Measurements from ENCODE around the gene PLA2G3.
"Not testable (repeated sequence)": the region's sequence is repeated elsewhere in the genome, so short reads cannot be mapped to it uniquely, and the experiment has no call there.

The PLA2G3 gene

GRCh38 chr22:31099841-31100761, 40.2 kb downstream of the PLA2G3 start:
- DNase-seq (ENCODE audit: low read depth), result no peak

- DNase-seq (ENCODE audit: low read depth), result no peak
Observed at GRCh38 chr22:31099386-31099785, 40.9 kb downstream of the PLA2G3 start.

DNA sequence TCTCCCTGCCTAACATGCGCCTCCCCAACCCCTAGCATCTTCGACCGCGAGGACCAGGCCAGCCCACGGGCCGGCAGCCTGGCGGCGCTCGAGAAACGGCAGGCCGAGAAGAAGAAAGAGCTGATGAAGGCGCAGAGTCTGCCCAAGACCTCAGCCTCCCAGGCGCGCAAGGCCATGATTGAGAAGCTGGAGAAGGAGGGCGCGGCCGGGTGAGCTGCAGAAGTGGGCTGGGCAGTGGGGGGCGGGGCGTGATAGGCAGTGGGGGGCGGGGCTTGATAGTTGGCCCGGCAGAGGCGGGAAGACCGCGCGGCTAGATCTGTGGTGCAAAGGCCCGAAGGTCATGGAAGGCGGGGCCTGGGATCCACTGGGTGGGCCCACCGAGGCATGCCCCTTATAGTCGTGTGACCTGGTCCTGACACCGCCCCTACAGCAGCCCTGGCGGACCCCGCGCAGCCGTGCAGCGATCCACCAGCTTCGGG, 41.6 kb downstream of the PLA2G3 start:
- no peak for DNase-seq (ENCODE audit: low read depth)

- DNase-seq (ENCODE audit: low read depth), result no peak
Observed at GRCh38 chr22:31097941-31098631, 42.2 kb downstream of the PLA2G3 start.

GRCh38 chr22:31097539-31097938, 42.8 kb downstream of the PLA2G3 start:
- DNase-seq (ENCODE audit: low read depth), result not testable (repeated sequence)

DNA sequence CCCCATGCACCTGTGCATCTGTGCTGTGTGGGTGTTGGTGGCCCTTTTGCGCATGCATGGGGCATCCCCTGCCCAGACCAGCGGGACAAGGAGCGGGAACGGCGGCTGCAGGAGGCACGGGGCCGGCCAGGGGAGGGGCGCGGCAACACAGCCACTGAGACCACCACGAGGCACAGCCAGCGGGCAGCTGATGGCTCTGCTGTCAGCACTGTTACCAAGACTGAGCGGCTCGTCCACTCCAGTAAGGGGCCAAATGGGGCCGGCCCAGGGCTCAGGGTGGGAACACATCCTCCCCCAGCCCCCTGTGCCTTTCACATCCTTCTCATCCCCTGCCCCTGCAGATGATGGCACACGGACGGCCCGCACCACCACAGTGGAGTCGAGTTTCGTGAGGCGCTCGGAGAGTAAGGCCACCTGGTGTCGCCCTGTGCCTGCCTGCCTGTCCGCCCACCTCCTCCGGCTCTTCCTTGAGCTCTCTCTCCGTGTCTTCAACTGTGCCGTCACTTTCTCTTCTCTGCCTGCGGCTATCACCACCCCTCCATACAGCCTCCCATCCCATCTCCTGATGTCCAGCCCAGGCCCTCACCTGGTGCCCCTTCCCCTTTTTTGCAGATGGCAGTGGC, 43.5 kb downstream of the PLA2G3 start:
- DNase-seq (ENCODE audit: low read depth), result no peak

DNA sequence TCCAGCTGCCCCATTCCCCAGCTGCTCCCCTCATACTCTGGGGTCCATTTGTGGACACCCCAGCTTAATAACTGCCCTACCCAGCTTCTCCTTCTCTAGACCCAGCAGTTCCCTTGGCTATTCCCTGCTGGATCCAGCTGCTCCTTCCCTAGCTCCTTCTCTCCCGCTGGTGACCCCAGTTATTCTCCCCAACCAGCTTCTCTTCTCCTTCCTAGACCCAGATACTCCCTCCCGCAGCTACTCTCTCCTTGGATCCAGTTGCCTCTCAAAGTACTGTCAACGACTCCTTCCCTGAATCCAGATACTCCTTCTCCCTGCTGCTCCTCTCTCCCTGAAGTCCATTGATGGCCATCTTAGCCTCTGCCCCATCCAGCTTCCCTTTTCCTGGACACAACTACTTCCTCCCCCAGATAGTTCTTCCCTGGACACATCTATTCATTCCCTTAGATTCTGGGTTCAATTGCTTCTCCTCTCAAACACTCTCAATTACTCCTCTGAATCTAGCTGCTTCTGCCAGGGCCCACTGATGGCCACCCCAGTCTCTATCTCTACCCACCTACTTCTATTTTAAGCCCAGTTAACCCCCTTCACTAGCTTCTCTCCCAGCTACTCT, 44.6 kb downstream of the PLA2G3 start:
- no peak for DNase-seq (ENCODE audit: low read depth)

- no peak for DNase-seq (ENCODE audit: low read depth)
Observed at GRCh38 chr22:31094741-31095140, 45.6 kb downstream of the PLA2G3 start.

DNA sequence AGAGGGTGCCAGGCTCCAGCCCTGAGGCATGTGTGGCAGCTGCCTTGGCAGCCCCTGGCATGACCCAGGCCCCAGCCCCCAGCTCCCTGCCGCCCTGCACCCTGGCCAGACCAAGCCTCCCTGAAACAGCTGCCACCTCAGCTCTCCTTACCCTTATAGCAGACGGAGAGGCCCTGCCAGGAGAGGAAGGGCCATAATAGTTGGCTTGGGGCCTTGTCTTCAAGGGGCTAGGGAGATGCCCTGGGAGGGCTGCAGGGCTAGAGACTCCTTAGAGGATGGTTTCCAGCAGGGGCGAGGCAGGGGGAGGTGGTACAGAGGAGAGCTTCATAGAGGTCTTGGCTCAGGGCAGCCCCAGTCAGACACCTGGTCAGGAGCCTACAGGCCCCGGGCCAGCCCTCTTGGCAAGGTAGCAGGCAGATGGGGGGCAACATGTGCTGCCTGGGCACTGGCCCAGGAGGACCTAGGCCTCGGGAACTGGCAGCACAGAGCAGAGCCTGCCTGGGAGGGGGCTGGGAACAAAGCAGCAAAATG, 46.2 kb downstream of the PLA2G3 start:
- DNase-seq (ENCODE audit: low read depth), result no peak

DNA sequence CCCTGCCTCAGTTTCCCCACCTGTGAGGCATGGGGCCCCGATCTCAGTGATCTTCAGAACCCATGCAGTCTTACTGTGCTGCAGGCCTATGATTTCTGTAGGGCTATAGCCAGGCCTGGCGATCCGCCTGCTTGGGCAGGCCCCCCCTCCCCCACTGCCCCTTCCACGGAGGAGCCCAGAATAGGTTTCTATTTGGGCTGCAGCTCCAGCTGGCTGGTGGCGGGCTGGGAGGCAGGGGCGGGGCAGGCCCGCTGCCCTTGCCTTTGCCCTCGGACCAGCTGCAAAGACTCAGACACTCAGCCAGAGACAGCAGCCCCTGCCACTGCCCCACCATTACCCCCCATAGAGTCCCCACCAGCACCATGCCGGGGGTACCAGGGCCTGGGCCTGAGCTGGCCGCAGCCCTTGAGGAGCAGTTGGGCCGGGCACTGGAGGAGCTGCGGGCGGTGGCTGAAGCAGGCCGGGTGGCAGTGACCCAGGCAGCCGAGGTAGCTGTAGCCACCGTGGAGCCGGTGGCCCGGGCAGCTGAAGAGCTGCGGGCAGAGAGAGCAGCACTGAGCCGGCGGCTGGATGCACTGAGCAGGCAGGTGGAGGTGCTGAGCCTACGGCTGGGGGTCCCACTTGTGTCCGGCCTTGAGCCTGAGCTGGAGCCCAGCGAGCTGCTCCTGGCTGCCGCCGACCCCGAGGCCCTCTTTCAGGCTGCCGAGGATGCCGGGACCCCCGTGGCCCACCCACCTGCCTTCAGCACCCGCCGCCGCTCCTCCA, 47.0 kb downstream of the PLA2G3 start:
- DNase-seq (ENCODE audit: low read depth), result no peak

DNA sequence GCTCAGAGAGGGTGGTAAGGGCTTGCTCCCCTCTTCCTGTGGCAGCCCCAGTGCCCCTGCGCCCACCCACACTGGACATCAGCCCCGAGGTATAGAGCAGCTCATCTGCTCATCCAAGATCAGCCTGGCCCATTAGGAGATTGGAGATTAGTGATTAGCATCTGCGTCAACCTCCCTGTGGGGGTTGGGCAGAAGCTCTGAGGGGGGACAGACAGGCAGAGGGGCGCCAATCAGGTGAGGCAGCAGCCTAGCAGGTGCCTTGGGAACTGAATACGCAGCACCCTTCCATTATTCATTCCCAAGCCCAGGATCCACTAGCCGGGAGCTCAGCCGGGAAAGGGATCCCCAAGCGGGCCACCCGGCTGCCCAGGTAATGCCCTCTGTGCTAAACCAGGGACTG, 48.1 kb downstream of the PLA2G3 start:
- no peak for DNase-seq (ENCODE audit: low read depth)

DNA sequence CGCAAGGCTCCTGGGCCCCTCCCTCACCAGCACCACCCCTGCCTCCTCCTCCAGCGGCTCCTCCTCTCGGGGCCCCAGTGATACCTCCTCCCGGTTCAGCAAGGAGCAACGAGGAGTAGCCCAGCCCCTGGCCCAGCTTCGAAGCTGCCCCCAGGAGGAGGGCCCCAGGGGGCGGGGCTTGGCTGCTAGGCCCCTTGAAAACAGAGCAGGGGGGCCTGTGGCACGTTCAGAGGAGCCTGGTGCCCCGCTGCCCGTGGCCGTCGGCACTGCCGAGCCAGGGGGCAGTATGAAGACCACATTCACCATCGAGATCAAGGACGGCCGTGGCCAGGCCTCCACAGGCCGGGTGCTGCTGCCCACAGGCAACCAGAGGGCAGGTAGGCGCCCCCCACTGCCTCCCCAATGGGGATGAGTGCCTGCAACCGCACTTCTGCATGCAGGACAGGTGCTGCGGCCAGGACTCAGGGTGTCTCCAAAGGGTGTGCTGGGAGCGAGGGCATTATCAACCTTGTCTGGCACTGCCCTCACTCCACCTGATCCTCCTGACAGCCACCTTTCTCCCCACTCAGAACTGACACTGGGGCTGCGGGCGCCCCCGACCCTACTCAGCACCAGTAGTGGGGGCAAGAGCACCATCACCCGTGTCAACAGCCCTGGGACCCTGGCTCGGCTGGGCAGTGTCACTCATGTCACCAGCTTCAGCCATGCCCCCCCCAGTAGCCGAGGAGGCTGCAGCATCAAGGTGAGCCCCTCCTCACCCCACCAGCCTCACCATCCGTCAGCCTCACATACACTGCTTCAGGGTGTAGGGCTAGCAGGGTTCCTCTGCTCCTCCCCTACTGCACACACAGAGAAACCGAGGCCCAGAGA, 49.0 kb downstream of the PLA2G3 start:
- DNase-seq (ENCODE audit: low read depth), result no peak

GRCh38 chr22:31090217-31091085, 49.9 kb downstream of the PLA2G3 start:
- DNase-seq (ENCODE audit: low read depth), result no peak

DNA sequence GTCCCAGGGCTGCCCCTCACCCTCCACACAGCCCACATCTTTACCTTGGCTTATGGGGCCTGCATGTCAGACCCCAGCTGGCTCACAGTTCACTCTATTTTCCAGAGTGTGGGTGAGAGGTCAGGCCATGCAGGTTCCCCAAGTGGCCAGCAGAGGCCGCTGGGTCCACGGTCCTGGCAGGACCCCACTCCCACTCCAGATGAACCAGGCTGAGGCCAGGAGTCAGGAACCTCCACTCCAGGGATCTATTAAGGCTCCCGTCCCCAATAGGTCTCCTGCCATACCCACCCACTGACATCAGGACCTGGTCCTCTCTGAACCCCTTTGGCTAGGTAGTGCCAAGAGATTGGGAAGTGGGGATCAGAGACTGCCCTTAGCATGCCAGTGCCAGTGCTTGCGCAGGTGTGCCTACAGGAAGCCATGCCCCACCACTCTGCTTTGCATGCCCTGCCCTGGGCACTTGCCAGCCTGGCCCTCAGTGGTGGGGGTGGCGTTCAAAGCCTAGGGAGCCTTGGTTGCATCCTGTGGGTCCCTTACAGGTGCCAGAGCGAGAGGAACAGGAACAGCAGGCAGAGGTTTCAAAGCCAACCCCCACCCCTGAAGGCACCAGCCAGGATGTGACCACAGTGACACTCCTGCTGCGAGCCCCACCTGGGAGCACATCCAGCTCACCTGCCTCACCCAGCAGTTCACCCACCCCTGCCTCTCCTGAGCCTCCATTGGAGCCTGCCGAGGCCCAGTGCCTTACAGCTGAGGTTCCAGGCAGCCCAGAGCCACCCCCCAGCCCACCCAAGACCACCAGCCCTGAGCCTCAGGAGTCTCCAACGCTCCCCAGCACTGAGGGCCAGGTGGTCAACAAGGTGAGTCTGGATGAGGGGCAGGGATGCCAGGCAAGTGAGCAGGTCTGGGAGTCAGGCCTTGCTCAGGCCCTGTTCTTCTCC, 50.9 kb downstream of the PLA2G3 start:
- no peak for DNase-seq (ENCODE audit: low read depth)

- no peak for DNase-seq (ENCODE audit: low read depth)
Observed at GRCh38 chr22:31088233-31088986, 51.9 kb downstream of the PLA2G3 start.

- DNase-seq (ENCODE audit: low read depth), result no peak
Observed at GRCh38 chr22:31087744-31088215, 52.5 kb downstream of the PLA2G3 start.

- DNase-seq (ENCODE audit: low read depth), result no peak
Observed at GRCh38 chr22:31086703-31087330, 53.5 kb downstream of the PLA2G3 start.

Measured in HS-5 (cell line).